HG03025 (cell line): ENCODE data around the gene PRR27.
"Not testable (repeated sequence)": the region's sequence is repeated elsewhere in the genome, so short reads cannot be mapped to it uniquely, and the experiment has no call there.

Experiments used
- ATAC-seq: cut with Tn5 transposase; IDR thresholded peaks from one replicate; pipeline ENCODE4 v1.9.1; 2021; ENCODE audit warnings: mild to moderate bottlenecking, moderate library complexity; ENCODE audit not compliant: unreplicated experiment, low FRiP score

The PRR27 gene

GRCh38 chr4:70196857-70197256 lies 42.8 kb downstream of the PRR27 start:
- ATAC-seq: no peak

- ATAC-seq: no peak
Observed at GRCh38 chr4:70197842-70198241, 43.8 kb downstream of the PRR27 start.

- ATAC-seq: no peak
Observed at GRCh38 chr4:70203601-70204000, 49.6 kb downstream of the PRR27 start.

- not testable (repeated sequence) for ATAC-seq
Observed at GRCh38 chr4:70212752-70213151, 58.7 kb downstream of the PRR27 start.
